TTC549 (cell line): ENCODE data around the gene SLC25A33.
"Not testable (repeated sequence)": the region's sequence is repeated elsewhere in the genome, so short reads cannot be mapped to it uniquely, and the experiment has no call there.

Experiments
- FAIRE-seq: peaks from 2 replicates; lab custom pipeline; 2012; peaks lifted over from hg19 to GRCh38; lab: Jason Lieb, UNC

SLC25A33 gene

DNA sequence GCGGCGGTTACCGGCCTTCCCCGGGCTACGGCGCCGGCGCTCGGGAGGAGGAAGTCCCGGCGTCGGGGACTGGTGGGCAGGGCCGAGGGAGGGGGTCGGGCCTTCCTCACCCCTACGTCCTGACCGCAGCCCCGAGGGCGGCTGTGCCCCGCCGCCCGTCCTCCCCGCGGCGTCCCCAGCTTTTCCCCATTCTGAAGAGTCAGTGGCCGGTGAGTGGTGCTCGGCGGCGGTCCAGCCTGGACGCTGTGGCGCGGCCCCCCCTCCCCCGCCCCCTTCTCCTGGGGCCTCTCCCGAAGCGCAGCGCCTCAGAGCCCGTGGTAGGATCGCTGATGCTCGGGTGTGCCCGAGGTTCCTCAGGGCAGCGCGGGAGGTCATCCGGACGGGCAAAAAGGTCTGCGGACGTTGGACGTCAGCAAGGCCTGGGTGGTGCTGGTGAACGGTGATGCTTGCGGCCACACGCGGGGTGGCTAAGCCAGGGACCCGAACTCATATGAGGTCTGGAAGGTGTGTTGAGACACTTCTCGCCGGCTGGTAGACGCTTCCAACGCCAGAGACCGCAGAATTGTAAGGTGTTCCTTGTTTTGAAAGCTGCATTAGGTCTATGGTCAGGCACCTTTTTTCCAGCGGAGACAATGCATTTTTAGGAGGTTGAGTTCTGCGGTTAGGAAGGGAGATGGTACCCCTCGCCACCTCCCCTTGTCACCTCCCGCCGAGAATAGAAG lies 725 bp downstream of the SLC25A33 start:
- no peak for FAIRE-seq

DNA sequence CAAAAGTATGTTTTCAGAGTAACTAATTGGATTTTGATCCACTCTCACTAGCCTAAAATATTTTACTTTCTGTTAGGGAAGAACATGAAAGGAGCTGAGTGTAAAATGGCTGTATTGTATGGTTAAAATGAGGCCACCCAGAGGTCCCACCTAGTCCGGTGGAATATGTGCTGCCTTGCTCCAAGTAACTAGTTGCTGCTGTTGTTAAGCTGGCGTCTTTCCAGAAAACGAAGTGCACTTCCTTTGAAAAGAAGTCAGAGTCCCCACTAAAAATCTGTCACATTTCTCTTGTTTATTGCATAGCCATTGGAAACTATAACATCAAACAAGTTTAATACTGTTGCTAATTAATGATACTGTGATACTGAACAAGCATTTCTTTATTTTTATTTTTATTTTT lies 3.2 kb downstream of the SLC25A33 start:
- FAIRE-seq: no peak

DNA sequence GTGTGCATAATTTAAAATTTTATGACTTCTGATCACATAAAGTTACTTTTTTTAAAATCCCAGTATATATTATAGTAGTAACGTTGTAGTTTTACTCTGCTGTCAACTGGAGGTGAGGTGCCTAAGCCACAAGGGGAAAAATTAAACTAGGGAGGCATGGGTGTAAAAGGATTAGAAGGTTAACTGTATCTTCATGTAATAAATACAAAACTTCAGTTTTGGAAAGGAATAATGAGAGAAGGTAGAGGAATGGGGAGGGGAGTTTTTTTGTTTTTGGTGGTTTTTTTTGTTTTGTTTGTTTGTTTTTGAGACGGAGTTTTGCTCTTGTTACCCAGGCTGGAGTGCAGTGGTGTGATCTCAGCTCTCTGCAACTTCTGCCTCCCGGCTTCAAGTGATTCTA lies 5.7 kb downstream of the SLC25A33 start:
- FAIRE-seq: no peak

DNA sequence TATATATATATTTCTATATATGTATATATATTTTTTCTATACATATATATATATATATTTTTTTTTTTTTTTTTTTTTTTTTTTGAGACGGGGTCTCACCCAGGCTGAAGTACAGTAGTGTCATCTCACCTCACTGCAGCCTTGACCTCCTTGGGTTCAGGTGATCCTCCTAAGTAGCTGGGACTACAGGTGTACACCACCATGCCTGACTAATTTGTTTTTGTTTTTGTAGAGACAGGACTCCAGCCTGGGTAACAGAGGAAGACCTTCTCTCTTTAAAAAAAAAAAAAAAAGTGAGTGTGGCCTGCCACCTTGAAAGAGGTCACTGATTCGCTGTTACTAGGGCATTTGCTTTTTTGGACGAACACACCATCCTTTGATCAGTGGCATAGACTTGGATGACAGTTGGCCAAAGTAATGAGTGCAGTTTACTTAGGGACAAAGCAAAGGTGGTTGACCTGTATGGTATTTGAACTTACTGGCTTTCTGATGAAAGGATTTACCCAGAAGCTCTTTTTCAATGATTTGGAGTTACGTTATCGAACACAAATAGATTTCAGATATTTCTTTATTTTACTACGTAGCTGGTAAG lies 10.8 kb downstream of the SLC25A33 start:
- FAIRE-seq: no peak

DNA sequence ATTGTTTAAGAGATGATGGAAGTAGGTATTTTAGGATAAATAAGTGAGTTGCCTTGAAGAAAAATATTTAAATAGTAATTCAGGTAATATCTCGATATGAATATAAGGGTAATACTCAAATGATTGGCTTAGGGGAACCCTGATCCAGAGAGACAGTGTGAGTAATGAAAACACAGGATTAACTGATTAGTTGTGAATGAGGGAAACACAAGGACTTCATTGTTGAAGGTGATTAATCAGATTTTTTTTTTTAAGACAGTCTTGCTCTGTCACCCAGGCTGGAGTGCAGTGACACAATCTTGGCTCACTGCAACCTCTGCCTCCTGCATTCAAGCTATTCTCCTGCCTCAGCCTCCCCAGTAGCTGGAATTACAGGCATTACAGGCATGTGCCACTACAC lies 12.7 kb downstream of the SLC25A33 start:
- FAIRE-seq: no peak

DNA sequence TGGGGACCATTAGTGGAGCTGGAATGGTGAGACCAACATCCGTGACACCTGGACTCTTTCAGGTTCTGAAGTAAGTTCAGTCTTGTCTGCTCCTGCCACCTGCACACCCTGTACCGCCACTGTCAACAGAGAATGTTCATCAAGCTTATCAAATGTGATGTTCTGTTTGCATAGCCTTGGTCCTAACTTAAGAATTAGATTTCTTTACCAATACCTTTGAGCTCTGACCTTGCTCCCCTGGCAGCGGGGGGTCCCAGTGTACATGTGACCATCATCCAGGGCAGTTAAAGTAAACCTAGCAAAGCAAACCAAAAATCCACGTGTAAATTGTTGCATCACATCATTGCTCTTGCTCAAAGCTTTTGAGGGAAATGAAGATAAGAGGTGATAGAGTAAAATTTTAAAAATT lies 14.5 kb downstream of the SLC25A33 start:
- no peak for FAIRE-seq

DNA sequence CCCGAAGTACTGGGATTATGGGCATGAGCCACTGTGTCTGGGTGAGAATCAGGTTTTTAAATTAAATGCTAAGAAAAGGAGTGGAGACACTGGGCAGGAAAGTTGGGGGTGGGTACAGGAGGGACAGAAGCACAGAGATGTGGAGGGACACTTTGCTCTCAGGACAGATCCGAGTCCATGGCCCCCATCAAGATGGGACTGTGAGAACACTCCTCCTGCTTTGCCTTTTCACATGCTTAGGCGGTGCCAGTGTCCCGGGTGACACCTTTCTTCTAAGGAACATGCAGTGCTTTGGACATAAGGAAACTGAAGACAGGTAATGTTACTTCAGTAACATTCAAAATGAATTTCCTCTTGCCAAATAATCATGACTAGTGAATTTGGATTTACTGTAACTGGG lies 16.7 kb downstream of the SLC25A33 start:
- no peak for FAIRE-seq

DNA sequence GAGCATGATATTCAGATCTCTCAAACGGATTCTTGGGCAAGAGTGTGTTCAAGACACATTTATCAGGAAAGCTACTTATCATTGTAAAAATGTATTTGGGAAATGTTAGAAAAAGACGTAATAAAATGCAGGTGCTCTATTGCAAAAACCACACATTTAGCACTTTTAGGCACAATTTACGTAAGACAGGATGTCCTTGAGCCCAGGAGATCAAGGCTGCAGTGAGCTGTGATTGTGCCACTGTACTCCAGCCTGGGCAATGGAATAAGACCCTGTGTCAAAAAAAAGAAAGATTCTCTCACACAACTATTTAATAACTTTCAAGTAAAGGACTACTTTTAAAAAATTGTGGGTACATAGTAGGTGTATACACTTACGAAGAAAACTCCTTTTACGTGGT lies 18.4 kb downstream of the SLC25A33 start:
- no peak for FAIRE-seq

DNA sequence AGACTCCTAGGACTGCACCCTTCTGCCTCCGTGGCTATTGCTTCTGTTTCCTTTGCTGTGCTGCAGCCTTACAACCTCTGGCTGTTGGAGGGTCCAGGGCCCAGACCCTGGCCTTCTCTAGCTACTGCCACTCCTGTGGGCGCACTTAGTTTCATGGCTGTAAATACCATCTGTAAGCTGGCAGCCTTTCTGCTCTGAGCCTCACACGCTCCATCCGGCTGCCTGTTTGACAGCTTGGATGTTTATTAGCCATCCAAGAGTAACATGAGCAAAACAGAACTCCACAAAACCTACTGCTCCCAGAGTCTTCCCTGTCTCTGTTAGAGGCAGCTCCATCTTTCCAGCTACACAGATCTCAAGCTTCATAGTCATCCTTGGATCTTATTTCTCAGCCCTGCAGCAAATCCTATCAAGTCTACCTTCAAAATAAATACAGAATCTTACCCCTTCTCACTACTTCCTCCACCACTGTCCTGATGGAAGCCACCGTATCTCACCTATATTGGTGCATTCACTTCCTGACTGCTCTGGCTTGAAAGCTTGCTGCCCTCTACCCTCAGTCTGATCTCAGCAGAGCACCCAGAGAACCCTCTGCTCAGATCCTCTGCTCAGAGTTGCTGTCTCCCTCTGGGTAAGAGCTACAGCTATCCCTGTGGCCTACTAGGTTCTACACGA lies 19.1 kb downstream of the SLC25A33 start:
- FAIRE-seq: no peak

DNA sequence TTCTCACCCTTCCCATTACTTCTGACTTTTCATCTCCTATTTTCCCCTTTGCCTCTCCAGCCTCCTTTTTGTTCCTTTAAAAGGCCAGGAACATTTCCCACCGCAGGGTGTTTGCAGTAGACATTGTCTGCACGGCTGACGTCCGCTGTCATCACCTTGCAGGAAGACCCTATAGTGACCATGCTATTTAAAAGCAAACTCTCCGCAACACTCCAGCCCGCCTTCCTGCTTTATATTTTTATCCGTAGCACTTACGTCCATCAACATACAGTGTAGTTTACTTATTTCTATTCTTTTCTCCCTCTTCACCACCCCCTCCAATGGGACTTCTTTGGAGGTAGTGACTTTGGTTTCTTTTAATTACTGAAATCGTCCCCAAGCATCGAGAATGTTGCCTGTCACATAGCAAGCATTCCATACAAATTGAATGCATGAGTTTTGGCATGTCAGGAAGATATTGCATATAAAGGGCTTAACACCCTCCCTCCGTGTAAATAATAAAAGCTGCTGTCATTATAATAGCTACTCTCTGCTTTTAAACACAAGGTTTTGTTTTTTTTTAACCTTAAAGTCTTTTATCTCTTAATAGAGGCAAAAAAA lies 19.8 kb downstream of the SLC25A33 start:
- FAIRE-seq: no peak

DNA sequence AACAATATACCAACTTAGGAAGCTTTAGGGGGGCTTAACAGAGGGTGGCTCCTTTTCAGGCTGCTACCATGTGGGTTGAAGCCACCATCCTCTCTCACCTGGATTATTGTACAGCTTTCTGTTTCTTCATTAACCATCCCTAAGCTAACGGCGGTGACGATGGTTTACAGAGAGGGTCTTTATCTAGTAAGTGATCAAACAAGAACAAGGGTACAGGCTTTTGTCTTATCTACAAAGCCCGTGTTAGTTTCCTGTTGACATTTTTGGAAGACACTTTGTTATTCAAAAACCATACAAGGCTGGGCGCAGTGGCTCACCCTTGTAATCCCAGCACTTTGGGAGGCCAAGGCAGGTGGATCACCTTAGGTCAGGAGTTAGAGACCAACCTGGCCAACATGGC lies 20.4 kb downstream of the SLC25A33 start:
- FAIRE-seq: no peak

DNA sequence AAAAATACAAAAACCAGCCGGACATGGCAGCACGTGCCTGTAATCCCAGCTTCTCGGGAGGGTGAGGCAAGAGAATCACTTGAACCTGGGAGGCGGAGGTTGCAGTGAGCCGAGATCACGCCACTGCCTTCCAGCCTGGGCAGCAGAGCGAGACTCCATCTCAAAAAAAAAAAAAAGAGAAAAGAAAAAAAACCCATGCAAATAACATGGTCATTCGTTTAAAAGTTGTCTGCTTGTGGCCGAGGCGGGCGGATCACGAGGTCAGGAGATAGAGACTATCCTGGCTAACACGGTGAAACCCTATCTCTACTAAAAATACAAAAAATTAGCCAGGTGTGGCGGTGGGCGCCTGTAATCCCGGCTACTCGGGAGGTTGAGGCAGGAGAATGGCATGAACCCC lies 20.8 kb downstream of the SLC25A33 start:
- not testable (repeated sequence) for FAIRE-seq

DNA sequence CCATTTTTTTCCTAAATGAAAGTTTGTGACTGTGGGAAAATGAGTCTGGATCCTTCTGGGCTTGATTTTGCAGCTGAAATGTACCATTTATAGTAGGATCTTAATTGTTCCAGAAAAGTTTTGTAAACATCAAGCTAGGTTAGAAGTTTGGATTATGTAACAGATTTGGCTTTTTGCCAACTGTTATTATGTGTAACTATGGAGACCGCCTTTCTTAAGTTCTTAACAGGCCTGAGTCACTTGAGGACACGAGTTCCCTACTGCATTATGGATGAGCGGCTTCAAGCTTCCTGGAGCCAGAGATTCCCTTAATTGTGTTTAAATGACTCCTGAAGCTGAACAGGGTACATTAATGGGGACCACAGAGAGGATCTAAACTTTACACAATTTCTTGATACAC lies 22.2 kb downstream of the SLC25A33 start:
- no peak for FAIRE-seq

DNA sequence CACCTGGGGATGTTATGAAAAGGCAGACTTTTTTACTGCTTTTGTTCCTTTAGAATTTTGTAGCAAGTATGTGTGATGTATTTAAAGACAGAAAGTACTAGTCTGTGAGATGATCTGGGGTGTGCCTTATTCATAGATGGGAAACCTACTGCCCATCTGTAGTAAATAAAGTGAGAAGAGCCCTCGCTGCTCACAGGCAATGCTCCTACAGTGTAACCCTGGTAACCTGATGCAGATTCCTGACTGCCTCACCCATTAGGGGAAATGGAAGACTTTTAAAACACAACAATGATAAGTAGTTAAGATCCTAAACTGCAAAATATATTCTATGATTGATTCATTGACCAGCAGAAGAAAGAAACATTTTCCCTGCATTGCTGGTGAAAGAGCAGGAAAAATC lies 30.0 kb downstream of the SLC25A33 start:
- FAIRE-seq: no peak

DNA sequence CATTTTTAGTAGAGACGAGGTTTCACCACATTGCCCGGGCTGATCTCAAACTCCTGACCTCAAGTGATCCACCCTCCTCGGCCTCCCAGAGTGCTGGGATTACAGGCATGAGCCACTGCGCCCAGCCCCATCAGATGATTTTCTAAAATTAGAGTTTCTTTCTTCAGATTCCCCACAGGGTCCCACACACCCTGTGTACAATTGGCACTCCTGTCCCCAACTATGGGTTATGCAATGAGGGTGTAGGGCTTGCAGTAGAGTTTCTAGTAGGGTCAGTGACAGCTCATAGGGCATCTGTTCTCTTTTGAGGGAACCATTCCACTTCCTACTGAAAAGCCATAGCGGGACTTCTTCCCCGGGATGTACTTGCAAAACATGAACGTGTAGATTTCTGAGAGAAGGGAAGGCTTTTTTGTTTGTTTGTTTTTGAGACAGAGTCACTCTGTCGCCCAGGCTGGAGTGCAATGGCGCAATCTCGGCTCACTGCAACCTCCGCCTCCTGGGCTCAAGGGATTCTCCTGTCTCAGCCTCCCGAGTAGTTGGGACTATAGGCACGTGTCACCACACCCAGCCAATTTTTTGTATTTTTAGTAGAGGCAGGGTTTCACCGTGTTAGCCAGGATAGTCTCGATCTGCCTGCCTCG lies 31.7 kb downstream of the SLC25A33 start:
- not testable (repeated sequence) for FAIRE-seq

DNA sequence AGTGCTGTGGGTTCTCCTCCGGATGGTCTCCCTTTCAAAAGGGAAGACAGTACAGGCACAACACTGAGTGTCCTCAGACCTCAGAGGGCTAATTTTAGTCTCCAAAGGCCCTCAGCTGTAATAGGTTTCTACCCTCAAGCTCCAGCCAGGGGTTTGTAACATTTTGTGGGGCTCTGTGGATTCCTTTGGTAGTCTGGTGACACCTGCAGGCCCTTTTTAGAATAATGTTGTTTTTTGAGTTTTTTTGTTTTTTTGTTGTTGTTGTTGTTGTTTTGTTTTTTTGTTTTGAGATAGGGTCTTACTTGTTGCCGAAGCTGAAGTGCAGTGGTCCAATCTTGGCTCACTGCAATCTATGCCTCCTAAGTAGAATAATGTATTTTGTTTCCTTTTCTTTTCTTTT lies 34.5 kb downstream of the SLC25A33 start:
- no peak for FAIRE-seq

DNA sequence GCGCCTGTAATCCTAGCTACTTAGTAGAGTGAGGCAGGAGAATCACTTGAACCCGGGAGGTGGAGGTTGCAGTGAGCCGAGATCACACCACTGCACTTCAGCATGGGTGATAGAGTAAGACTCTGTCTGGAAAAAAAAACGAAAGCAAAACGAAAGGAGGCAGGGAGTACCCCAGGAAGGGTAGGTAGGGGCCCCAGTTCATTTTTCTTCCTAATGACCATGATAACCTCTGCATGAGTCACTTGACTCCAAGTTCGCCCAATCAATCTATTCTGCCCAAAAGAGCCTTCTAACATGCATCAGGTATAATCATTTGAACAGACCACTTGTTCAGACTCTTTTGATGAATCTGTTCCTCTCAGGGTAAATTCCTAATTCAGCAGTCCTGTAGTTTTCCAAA lies 36.2 kb downstream of the SLC25A33 start:
- no peak for FAIRE-seq

DNA sequence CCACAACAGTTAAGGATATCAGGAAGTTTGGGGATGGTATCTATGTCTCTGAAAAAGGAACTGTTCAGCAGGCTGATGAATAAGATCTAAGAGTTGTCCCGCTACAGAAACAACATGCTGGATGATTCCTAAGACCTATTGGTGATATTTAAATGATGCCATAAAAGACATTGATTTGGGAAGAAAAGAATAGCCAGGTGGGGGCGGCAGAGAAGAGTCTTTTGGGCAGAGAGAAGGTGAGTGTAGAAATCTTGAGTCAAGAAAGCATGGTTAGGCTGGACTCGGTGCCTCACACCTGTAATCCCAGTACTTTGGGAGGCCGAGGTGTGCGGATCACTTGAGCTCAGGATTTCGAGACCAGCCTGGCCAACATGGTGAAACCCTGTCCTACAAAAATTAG lies 37.6 kb downstream of the SLC25A33 start:
- no peak for FAIRE-seq

DNA sequence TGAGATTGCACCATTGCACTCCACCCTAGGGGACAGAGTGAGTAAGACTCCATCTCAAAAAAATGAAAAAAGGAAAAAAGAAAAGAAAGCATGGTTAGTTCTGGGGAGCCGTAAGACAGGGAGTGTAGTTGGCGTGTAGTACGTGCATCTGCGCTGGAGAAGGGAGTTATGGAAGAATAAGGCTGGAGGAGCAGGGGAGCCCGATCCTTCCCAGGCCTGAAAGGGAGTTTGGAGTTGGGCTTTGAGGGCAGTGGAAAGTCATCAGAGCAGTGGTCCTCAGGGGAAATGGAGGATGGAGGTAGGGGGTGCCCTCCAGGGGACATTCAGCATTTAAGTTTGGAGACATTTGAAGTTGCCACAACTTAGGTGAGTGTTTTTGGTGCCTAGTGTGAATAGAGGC lies 38.2 kb downstream of the SLC25A33 start:
- FAIRE-seq: no peak

DNA sequence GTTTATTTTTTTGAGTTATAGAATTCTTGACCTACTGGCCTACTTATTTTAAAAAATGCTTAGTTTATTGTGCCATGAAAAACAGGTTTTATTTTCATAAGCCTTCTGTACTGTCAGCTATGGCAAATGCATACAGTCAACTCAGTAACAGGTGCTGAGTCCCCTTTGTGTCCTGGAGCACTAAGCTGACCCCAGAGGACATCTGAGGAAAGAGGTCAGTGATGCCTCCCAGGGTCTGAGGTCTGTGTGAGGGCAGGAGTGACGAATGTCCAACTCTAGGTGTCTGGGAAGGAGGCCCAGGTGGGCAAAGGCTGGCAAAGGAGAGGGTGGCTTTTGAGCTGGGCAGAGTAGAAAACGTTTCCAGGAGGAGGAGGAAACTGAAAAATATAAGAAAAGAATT lies 41.7 kb downstream of the SLC25A33 start:
- FAIRE-seq: no peak

DNA sequence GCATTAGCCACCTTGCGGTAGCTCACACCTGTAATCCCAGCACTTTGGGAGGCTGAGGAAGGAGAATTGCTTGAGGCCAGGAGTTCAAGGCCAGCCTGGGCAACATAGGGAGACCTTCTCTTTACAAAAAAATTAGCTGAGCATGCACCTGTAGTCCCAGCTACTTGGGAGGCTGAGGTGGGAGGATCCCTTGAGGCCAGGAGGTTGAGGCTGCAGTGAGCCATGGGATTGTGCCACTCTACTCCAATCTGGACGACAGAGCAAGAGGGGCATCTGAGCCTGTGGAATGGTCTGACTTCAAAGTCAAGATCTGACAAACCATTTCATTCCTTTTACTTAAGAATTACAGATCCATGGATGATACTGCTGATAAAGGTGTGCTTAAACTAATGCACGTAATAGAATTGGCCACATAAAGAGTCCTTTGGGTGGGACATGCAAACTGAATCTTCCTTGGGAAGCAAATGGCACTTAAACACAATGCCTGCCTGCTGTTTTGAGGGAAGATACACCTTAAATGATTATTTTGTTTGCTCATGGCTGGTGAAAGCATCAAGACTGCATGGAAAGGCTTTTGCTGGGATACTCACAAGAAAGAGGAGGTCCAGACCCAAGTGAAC lies 47.0 kb downstream of the SLC25A33 start:
- FAIRE-seq: no peak

DNA sequence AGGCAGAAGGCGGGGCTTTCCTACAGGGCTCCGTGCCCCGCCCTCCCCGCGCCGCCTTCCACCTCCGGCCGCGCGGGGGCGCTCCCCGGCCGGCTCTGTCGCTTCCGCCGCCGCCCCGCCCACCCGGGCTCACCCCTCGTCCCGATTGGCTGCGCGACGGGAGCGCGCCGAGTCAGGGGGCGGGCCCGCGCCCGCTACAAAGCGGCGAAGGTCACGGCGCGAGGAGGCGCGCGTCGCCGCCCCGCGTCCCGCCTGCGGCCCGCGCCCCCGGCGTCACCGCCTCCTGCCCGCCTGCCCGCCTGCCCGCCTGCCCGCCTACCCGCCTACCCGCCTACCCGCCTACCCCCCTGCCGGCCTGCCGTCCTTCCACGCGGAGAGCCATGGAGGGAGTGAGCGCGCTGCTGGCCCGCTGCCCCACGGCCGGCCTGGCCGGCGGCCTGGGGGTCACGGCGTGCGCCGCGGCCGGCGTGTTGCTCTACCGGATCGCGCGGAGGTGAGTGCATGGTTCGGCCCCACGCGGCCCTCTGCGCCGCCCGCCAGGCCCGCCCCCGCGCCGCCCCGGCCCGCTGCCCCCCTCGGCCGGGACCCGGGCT lies 49.4 kb downstream of the SLC25A33 start, which contains the start of gene TMEM201:
Gene TMEM201 (plus strand): TSS at position 361 of the 593 bp plus-strand sequence. CDS start 20 bp downstream, at position 381.
- FAIRE-seq: no peak
